Right lobe of liver (tissue), 4 donors: Measurements from ENCODE around the gene C13orf46.

Experiments used
- POLR2A ChIP-seq: fragments of 450-650 bp; IDR thresholded peaks from one replicate; pipeline ENCODE4 v1.6.1; 2017; ENCODE audit warnings: antibody characterized with exemption, mild to moderate bottlenecking
- TF ChIP-seq, protein P1 (sequence below), 4 donors: fragments of 200-600 bp in 3 of 4; fragments of 450-650 bp in 1 of 4; IDR thresholded peaks; one replicate each; pipeline versions ENCODE4 v1.5.1 to v1.8.0; 2016 to 2022; ENCODE audit warnings: antibody characterized with exemption in 4 of 4, mild to moderate bottlenecking in 2 of 4
- donor health status: DM: no; HTN: no; CAD: no.
- donor health status: DM: no; HTN: no; CAD: no.
- donor health status: DM: no; HTN: yes; CAD: no.

DNA sequence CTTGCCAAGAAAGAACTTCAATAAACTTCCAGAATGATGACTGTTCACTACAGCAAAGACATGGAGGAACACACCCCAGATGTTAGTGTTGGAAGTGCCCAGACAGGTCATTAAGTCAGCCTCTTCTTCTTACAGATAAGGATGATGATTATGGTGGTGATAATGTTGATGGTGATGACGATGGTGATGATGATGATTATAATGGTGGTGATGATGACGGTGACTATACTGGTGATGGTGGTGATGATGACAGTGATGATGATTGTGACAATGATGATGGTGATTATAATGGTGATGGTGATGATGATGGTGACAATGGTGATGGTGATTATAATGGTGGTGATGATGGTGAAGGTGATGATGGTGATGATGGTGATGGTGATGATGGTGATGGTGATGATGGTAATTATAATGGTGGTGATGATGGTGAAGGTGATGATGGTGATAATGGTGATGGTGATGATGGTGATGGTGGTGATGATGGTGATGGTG lies 8.4 kb downstream of the C13orf46 start:
- TF ChIP-seq, protein P1, sequence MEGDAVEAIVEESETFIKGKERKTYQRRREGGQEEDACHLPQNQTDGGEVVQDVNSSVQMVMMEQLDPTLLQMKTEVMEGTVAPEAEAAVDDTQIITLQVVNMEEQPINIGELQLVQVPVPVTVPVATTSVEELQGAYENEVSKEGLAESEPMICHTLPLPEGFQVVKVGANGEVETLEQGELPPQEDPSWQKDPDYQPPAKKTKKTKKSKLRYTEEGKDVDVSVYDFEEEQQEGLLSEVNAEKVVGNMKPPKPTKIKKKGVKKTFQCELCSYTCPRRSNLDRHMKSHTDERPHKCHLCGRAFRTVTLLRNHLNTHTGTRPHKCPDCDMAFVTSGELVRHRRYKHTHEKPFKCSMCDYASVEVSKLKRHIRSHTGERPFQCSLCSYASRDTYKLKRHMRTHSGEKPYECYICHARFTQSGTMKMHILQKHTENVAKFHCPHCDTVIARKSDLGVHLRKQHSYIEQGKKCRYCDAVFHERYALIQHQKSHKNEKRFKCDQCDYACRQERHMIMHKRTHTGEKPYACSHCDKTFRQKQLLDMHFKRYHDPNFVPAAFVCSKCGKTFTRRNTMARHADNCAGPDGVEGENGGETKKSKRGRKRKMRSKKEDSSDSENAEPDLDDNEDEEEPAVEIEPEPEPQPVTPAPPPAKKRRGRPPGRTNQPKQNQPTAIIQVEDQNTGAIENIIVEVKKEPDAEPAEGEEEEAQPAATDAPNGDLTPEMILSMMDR (IDR thresholded peaks at IDR 0.05): no peak
- no peak for TF ChIP-seq POLR2A
